ENCODE data around the gene BTRC.
"Not testable (repeated sequence)": the region's sequence is repeated elsewhere in the genome, so short reads cannot be mapped to it uniquely, and the experiment has no call there.

BTRC gene

DNA sequence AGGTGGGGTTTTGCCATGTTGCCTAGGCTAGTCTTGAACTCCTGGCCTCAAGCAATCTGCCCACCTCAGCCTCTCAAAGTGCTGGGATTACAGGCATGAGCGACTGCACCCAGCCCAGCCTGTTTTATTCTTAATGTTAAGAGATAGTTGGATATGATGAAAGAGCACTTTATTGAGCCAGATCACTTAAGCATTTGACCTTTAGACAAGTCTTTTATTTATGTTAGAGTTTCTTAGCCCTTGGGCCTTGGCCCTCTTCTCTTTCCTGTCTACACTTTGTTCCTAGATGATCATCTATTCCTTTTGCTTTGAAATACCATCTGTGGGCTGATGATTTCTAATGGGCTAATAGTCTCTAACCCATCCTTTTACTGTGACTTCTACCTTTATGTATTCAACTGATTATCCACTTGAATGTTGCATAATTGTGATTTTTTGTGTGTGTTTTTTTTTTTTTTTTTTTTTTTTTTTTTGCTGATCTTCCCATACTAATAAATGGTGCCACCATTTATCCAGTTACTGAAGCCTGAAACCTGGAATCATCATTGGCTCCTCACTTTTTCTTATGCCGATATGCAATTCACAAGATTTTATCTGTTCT lies 34.8 kb downstream of the BTRC start:
- no peak for DNase-seq

DNA sequence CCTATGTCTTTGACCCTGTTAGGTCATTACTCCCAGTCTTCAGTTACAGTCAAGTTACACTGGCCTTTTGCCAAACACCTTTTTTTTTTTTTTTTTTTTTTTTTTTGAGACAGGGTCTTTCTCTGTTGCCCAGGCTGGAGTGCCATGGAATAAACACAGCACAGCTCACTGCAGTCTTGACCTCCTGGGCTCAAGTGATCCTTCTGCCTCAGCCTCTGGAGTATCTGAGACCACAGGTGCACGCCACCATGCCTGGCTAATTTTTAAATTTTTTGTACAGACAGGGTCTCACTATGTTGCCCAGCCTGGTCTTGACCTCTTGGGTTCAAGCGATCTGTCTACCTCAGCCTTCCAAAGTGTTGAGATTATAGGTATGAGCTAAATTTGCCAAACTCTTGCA lies 35.6 kb downstream of the BTRC start:
- DNase-seq: not testable (repeated sequence)

DNA sequence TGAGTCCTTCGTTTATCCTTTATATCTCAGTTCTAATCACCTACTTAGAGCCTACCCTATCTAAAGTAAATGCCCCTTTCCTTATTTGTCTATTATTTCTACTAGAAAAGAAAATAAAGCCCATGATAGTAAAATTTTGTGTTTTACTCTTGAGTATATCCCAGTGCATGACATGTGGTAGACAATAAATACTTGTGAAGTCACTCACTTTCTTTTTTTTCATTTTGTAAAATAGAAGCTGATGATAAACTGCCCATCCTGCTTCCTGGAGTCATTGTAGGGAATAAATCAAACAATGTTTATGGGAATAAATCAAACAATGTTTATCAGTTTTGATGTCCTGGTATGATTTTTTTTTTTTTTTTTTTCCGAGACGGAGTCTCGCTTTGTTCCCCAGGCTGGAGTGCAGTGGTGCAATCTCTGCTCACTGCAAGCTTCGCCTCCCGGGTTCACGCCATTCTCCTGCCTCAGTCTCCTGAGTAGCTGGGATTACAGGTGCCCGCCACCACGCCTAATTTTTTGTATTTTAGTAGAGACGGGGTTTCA lies 36.1 kb downstream of the BTRC start:
- no peak for DNase-seq

DNA sequence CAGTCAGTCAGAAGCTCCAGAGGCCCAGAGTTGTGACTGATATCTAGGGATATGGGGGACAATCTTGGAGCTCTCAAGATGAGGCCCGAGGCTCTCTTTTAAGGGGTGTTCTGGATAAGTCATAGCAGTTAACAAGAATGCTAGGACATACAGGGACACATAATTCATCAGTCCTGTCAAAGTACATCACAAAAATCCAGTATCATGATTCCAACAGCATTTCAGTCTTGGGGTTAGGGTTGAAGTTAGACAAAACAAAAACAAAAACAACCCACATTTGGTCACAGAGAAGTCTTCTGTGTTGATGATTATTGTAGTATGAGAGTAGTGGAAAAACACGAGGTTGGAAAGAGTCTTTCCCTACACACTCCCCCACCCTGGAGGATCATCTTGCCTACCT lies 39.4 kb downstream of the BTRC start:
- DNase-seq: no peak

DNA sequence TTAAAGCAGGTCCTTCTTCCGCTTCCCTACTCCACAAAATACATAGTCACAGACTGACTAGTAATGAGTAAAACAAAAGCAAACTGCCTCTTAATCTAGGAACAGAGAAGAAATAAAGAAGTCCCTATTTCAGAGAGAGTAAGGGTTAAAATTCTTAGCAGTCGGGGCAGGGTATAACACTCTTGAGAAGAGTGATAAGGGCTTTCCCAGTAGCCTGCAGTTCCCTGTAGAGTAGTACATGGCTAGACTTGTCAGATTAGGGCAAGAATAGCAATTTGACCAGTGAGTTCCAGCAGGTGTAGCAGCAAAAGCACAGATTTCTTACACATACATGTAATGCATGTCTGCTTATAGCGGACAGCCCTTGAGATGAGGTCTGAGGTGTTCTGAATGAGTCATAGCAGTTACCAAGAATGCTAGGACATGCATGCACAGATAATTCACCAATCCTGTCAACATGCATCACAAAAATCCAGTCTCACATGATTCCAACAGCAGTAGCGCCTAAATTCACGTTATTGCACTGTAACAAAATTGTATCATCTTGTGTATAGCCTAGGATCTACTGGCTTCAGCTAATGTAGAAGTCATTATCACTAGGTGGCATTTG lies 40.7 kb downstream of the BTRC start:
- no peak for DNase-seq

DNA sequence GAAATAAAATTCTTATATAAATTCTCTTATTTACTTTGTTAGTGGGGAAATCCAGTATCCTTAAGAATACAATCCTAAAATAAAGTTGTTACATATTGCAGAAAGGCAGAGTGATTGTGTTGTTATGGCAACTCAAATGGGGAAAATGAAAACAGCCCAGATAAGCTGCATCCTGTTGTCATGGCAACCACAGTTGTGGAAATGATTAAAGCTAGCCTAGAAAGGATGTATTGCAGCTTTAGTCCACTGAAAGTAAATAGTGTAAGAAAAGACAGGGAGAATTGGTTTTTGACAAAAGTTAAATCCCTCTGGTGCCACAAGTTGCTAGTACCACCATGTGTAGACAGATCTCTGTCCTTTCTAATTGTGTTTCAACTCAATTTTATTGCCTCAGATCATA lies 43.2 kb downstream of the BTRC start:
- DNase-seq: no peak

DNA sequence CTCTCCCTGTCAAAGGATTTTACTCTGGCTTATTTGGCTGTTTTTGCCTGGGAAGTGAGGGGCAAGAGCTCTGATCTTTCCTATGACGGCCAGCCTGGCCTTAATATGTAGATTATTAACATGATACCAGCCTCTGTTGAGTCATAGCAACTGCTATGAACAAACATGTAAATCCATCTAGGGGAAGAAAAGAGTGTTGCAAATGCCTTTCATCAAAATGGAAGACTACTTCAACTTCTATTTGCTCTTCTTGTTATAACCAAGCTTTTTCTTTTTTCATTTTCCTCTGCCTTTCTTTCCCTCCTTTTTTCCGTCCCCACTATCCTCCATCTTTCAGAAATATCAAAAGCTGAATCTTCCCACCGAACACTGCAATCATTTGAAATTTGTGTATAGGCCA lies 46.6 kb downstream of the BTRC start:
- DNase-seq: no peak

DNA sequence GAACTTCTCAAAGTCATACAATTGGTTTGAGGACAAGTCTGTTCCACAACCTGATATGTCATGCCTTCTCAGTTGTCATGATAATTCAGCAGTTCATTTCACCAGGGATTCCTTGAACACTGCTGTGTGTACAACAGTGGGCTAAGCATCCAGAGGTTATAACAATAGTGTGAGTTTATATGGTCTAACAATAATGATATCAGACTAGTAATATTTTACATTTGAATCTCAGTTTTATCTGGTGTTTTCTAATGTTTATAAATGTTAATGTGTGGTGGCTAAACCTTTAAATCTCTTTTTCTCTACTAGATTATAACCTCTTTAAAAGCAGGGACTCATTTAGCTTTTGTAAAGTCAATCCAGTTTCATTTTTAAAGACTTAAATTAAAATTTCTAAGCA lies 48.7 kb downstream of the BTRC start:
- no peak for DNase-seq

DNA sequence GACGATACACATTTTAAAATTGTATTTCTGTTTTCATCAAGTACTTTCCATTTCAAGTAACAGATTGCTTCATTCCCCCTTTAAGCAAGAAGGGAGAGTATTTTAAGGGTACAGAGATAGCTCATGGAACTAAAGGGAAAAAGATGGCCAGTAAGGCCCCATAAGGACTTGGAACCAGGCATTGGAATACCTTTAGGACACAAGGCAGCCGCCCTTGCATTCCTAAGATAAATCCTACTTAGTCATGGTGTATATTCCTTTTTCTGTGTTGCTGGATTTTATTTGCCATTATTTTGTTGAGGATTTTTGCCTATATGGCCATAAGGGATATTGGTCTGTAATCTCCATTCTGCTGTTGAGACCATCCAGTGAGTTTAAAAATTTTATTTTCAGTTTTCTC lies 49.2 kb downstream of the BTRC start:
- no peak for DNase-seq

DNA sequence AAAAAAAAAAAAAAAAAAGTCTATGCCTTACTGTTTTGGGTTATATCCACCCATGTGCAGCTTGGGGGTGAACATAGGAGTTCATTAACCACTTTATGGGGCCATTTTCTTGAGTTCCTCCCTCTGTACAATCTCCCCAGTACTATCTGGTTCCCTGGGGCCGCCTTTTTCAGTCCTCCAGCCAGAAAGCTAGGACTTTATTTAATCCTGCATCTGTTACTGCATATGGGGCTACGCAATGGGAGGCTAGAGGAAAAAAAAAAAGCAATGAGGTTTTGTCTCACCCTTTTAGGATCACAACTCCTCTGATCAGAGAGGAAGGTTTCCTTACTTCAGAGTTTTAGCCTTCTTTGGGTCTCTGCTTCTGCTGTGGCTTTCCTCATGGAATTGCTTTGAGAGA lies 51.0 kb downstream of the BTRC start:
- no peak for DNase-seq

DNA sequence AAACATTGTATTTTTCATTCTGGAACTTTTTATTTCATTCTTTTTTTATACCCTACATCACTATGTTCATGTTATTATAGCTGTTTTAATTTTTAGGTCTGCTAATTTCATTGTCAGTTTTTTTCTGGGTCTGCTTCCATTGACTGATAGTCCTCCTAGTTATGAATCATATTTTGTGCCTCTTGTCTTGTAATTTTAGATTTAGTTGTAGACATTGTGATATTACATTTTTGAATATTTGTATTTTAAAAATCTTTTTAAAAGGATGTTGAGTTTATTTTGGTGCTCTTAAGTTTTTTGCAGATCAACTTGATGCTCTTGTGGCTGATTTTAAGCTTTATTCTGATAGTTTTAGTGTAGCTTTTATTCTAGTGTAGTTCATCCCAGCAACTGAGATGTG lies 57.6 kb downstream of the BTRC start:
- DNase-seq: no peak

DNA sequence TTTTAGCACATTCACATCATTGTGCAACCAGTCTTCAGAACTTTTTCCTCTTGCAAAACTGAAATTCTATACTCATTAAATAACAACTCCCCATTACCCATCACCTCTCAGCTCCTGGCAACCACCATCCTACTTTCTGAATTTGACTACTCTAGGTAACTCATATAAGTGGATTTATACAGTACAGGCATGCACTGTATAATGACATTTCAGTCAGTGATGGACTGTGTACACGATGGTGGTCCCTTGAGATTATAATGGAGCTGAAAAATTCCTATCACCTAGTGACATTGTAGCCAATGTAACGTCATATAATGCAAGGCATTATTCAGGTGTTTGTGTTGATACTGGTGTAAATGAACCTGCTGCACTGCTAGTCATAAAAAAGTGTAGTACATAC lies 60.1 kb downstream of the BTRC start:
- DNase-seq: no peak

DNA sequence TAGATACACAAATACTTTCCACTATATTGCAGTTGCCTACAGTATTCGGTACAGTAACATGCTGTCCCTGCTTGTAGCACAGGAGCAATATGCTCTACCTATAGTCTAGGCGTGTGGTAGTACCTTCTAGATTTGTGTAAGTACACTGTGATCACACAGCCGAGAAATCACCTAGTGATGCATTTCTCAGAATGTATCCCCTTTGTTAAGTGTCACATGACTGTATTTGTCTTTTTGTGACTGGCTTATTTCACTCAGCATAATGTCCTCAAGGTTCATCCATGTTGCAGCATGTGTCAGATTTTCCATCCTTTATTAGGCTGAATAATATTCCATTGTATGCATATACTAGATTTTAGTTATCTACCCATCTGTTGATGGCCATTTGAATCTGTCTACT lies 61.9 kb downstream of the BTRC start:
- DNase-seq: no peak

DNA sequence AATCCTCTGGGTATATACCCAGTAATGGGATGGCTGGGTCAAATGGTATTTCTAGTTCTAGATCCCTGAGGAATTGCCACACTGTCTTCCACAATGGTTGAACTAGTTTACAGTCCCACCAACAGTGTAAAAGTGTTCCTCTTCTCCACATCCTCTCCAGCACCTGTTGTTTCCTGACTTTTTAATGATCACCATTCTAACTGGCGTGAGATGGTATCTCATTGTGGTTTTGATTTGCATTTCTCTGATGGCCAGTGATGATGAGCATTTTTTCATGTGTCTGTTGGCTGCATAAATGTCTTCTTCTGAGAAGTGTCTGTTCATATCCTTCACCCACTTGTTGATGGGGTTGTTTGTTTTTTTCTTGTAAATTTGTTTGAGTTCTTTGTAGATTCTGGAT lies 68.0 kb downstream of the BTRC start:
- DNase-seq: not testable (repeated sequence)

DNA sequence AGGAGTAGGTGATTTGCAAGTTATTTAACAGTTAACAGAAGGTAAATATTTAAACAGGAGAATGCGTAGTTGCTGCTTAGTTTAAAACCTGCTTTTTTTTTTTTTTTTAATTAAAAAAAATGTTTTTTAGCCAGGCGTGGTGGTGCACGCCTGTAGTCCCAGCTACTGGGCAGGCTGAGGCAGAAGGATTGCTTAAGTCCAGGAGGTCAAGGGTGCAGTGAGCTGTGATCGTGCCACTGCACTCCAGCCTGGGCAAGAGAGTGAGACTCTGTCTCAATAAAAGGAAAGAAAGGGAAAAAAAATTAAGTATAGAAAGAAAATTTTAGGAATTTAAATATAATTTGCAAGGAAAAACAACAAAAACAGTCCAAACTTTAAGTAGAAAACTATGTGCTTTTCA lies 71.6 kb downstream of the BTRC start:
- no peak for DNase-seq

DNA sequence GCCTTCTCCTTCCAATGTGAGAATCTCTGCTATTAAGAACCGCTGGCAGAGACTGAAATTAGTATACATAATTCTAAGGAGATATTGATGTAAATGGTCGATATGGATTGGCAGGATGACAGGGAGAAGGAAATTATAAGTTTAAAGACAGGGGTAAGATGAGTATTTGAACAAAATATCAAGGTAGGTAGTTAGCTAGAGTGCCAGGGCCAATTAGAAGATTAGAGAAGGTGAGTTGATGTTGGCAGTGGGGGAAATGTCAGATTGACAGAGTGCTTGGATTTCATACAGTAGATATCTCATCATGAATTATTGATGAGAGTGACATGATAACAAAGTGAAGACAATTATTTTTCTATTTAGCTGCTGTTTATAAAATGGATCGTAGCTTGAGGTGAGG lies 74.1 kb downstream of the BTRC start:
- no peak for DNase-seq

DNA sequence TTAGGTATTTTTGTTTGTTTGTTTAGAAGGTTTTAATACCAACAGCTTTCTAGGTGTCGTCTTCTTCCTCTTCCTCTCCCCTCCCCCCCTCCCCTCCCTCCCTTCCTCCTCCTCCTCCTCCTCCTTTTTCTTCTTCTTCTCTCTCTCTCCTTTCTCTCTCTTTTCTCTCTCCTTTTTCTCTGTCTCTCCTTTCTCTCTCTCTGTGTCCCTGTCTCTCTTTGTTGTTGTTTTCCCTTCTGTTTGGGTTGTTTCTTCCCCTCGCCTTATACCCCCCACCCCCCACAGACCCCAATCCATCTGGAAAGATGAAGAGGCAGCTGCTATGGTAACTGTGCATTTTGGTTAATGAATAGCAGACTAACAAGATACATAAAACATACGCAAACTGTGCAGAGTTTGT lies 75.5 kb downstream of the BTRC start:
- DNase-seq: no peak

DNA sequence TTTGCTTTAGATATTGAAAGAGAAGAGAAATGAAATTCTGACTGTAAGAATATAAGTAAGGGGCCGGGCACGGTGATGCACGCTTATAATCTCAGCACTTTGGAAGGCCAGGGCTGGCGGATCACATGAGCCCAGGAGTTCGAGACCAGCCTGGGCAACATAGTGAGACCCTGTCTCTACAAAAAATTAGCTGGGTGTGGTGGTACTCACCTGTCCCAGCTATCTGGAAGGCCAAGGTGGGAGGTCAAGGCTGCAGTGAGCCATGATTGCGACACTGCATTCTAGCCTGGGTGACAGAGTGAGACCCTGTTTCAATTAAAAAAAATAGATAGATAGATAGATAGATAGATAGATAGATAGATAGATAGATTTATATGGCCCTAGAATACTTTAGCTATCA lies 82.3 kb downstream of the BTRC start:
- no peak for DNase-seq

DNA sequence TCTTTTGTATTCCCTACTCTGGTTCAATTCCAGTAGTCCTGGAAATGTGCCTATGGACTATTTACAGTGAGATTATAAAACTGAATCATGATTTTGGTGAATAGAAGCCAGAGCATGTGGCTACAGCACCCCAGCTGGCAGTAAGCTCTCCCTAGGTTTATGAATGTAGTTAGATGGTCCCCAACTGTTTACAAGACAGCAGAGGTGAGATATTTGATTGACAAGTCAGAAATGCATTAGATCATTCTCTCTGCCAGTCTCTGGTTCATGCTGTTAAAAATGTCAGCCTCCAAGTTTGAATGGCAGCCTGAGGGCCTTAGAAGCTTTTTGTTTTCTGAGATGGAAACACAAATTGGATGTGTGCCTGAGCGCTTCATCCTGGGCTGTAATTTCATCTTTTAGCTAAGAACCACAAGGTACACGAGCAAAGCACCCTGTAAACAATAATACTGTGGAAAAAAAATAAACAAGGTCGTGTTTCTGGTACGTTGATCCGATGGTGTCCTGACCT lies 85.0 kb downstream of the BTRC start:
- no peak for DNase-seq

DNA sequence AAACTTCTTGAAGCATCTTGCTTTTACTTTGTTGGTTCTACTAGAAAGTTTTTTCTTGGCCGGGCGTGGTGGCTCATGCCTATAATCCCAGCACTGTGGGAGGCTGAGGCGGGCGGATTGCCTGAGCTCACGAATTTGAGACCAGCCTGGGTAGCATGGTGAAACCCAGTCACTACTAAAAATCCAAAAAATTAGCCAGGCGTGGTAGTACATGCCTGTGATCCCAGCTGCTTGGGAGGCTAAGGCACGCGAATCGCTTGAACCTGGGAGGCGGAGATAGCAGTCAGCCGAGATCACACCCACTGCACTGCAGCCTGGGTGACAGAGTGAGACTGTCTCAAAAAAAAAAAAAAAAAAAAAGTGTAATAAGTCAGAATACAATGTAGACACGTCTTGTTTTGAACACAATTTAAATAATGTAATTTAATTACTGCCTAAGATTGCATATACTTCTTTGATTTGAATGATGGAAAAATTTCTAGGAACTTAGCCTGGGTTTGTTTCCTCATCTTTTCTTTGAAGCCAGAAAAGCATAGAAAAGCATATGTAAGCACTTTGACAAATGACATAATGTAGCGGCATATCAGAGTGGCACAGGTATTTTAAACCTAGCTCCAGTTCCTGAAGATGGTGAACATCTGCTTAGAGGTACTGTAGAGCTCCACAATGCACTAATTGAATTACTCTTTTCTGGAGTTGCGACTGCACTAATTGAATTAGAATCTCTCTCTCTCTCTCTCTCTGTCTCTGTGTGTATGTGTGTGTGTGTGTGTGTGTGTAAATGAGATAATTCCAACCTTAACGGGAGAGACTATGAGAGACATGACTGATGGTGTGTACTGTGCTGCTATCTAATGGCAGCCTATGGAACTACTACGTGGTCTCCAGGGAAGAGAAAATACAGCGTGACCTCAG lies 87.8 kb downstream of the BTRC start:
- peak; percentile 37 for DNase-seq

DNA sequence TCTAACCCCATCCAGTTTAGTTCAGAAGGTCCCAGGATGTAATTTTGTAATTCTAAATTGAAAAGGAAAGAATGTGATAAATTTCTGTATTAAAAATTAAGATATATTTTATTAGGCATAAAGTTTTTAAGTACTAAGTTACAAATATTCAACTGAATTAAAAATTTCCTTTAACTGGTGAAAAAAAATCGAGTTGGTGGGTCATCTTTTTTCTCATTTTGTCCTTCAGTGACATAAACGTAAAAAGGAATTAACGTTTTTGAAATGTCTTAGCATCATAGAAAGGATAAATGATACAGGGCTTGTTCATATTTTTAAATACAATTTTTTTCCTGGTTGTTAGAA lies 88.5 kb downstream of the BTRC start:
- no peak for DNase-seq

DNA sequence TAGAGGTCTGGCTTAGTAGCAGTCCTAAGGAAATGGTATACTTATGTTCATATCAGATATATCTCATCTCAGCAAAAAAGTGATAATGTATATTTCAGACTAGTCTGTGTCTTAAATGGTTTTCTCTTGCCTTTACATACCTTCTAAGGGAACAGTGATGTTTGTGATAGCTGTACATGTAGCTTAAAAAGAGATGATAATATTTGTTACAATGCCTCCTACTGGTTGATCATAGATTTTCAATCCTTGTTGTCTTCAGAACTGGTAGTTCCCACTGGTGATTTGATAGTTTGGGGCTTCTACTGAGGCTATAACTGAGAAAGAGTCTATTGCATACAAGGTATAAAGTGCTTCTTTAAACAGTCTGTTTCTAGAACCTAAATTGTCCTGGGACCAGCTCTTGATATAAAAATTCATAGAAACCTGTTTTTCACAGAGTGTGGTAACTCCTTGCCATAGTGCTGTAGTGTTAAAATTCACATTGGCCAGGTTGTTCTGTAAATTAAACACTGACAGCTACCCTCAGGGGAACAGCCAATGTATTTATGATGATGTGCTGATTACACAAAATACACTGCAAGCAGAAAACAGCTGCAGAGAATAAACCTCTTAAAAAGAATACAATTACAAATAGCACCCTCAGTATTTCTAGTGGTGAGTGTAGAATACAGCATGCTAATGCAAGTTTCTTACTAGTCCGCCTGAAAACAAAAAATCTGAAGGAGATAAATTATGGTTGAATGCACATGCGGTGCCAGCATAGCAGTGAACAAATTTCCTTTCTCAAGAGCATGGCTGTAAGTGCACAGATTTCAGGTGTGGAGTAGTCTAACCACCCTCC lies 90.3 kb downstream of the BTRC start:
- DNase-seq: no peak

DNA sequence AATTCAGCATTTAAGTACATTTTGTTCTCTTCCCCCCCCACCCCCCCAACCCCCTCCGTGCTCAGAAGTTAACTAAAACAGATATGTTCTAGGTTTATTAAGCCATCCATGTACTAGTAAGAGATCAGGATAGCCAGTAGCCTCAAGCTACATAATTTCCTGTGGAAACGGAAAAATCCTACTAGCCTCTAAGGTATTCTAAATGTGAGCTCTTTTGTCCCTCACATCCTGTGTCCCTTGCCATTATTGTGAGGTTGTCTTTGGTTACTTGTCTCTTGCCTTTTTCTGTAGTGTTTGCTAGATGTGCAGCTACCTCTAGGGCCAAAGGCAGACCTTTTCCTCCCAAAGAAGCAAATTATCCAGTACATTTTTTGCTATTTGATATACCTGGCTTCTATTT lies 92.1 kb downstream of the BTRC start:
- DNase-seq: no peak

All from NCI-H774 (cell line).